GM19395 (cell line): ENCODE results near the gene RPL37A.

Experiments
- ATAC-seq: cut with Tn5 transposase; IDR thresholded peaks from one replicate; pipeline ENCODE4 v1.9.1; 2021; ENCODE audit warnings: mild to moderate bottlenecking, moderate library complexity; ENCODE audit not compliant: unreplicated experiment

Gene RPL37A

GRCh38 chr2:216498379-216499352 lies at the start of gene RPL37A:
Gene RPL37A, plus strand, starts transcription at chr2:216498844. Its CDS starts 31 bp downstream, at chr2:216498875.
- ATAC-seq = peak; percentile 89

GRCh38 chr2:216450346-216450745 lies 48.3 kb upstream of the RPL37A start:
- ATAC-seq = no peak

- ATAC-seq = no peak
Measured at GRCh38 chr2:216450784-216451183, 47.9 kb upstream of the RPL37A start.

- ATAC-seq = no peak
Measured at GRCh38 chr2:216453955-216454614, 44.6 kb upstream of the RPL37A start.

GRCh38 chr2:216463148-216463547 lies 35.5 kb upstream of the RPL37A start:
- no peak for ATAC-seq

- no peak for ATAC-seq
Measured at GRCh38 chr2:216464104-216464720, 34.4 kb upstream of the RPL37A start.

GRCh38 chr2:216465579-216466195 lies 33.0 kb upstream of the RPL37A start:
- no peak for ATAC-seq

GRCh38 chr2:216467845-216468244 lies 30.8 kb upstream of the RPL37A start:
- ATAC-seq = no peak

- no peak for ATAC-seq
Measured at GRCh38 chr2:216469661-216470060, 29.0 kb upstream of the RPL37A start.

- no peak for ATAC-seq
Measured at GRCh38 chr2:216473187-216473586, 25.5 kb upstream of the RPL37A start.

- ATAC-seq = peak; percentile 85
Measured at GRCh38 chr2:216474925-216475670, 23.5 kb upstream of the RPL37A start.

- no peak for ATAC-seq
Measured at GRCh38 chr2:216475767-216476166, 22.9 kb upstream of the RPL37A start.

GRCh38 chr2:216477283-216478035 lies 21.2 kb upstream of the RPL37A start:
- ATAC-seq = no peak

GRCh38 chr2:216478151-216478550 lies 20.5 kb upstream of the RPL37A start:
- no peak for ATAC-seq

GRCh38 chr2:216478791-216479190 lies 19.9 kb upstream of the RPL37A start:
- ATAC-seq = no peak

GRCh38 chr2:216480221-216480620 lies 18.4 kb upstream of the RPL37A start:
- ATAC-seq = no peak

GRCh38 chr2:216482640-216483039 lies 16.0 kb upstream of the RPL37A start:
- ATAC-seq = no peak

- ATAC-seq = no peak
Measured at GRCh38 chr2:216485237-216485636, 13.4 kb upstream of the RPL37A start.

GRCh38 chr2:216485745-216486144 lies 12.9 kb upstream of the RPL37A start:
- no peak for ATAC-seq

- no peak for ATAC-seq
Measured at GRCh38 chr2:216486271-216486670, 12.4 kb upstream of the RPL37A start.
